ENCODE data around the gene RAPGEF6. TPM values are rescaled to one million over a fixed set of nuclear protein-coding genes. Genes with fewer than 3 reads are reported as not detected.
"Not testable (repeated sequence)": the region's sequence is repeated elsewhere in the genome, so short reads cannot be mapped to it uniquely, and the experiment has no call there.

The RAPGEF6 gene
- total RNA-seq, 2 experiments from 2014 or later, result 34.5 to 37.3 TPM

DNA sequence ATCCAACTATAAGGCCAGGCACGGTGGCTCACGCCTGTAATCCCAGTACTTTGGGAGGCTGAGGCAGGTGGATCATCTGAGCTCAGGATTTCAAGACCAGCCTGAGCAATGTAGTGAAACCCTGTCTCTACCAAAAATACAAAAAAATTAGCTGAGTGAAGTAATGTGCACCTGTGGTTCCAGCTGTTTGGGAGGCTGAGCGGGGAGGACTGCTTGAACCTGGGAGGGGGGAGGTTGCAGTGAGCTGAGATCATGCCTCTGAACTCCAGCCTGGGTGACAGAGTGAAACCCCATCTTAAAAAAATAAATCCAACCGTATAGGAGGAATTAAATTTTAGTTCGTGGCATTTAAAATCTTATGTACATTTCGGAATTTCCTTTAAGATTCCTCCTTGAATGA, 247.8 kb downstream of the RAPGEF6 start:
- CTCF ChIA-PET, result interaction anchor here (0.7 to 1.4 kb wide), 2 partner anchors 73 to 124 kb away, joined by 4 to 5 read pairs; no protein-coding TSS in a partner anchor
- Mint-ChIP-seq H3K36me3 (ENCODE audit: low read depth) (peaks cover 44% of the 10 kb centered on the region), H3K9me3 (no peaks in the 10 kb centered on the region), H3K27me3 (ENCODE audit: low read depth) (no peaks in the 10 kb centered on the region), H3K27ac (peak overlapping the region; percentile 96), H3K4me1 (ENCODE audit: low read depth) (peaks cover 98% of the 10 kb centered on the region), H3K4me3 (no peak overlapping the region)
- intact Hi-C loops (cut with micrococcal nuclease), result loop anchor here (10.0 kb wide), 1 partner anchor 1108 kb away; the partner anchor contains the start of gene IRF1
- no peak for DNase-seq

DNA sequence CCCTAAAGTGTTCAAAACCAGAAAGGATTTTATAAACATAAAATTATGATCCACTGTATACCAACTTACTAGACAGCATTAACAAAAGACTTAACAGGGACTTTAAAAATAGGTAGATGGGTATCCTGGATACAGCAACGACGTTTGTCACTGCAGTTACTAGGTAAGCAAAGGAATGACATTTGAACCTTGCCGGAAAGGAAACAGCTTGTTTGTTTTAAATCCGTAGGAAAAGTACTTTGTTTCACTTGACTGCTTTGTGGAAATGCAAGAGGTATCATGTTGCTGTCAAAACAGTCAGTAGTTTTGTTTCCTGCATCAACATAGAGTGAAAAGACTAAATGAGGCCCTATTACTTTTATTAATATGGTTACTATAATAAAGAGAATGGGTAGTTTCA, 248.2 kb downstream of the RAPGEF6 start:
- intact Hi-C loops (cut with micrococcal nuclease), result loop anchor here (10.0 kb wide), 1 partner anchor 1108 kb away; the partner anchor contains the start of gene IRF1
- Mint-ChIP-seq H3K9me3 (no peaks in the 10 kb centered on the region), H3K4me3 (no peak overlapping the region), H3K27me3 (ENCODE audit: low read depth) (no peaks in the 10 kb centered on the region), H3K4me1 (ENCODE audit: low read depth) (peaks cover 97% of the 10 kb centered on the region), H3K27ac (peak overlapping the region; percentile 96), H3K36me3 (ENCODE audit: low read depth) (peaks cover 40% of the 10 kb centered on the region)
- CTCF ChIA-PET, result interaction anchor here (1.4 kb wide), 1 partner anchor 124 kb away, joined by 5 read pairs; no protein-coding TSS in a partner anchor
- no peak for DNase-seq

DNA sequence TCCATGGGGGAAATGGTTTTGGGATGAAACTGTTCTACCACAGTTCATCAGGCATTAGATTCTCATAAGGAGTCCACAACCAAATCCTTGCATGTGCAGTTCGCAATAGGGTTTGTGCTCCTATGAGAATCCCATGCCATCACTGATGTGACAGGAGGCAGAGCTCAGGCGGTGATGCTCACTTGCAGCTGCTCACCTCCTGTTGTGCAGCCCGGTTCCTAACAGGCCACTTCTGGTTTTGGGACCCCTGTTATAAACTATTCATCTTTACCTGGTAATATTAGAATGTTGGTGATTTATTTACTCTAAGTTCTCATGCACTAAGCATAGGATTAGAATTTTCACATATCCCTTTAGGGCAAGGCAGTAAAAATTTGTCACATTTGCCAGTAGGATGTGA, 248.9 kb downstream of the RAPGEF6 start:
- Mint-ChIP-seq H3K4me3 (no peak overlapping the region), H3K27ac (peak overlapping the region; percentile 96), H3K36me3 (ENCODE audit: low read depth) (peaks cover 37% of the 10 kb centered on the region), H3K27me3 (ENCODE audit: low read depth) (no peaks in the 10 kb centered on the region), H3K4me1 (ENCODE audit: low read depth) (peaks cover 97% of the 10 kb centered on the region), H3K9me3 (no peaks in the 10 kb centered on the region)
- CTCF ChIA-PET, result interaction anchor here (0.9 to 1.9 kb wide), 3 partner anchors 13 to 123 kb away, joined by 4 to 5 read pairs (median 4); no protein-coding TSS in a partner anchor
- intact Hi-C loops (cut with micrococcal nuclease), result loop anchor here (10.0 kb wide), 1 partner anchor 1109 kb away; the partner anchor contains the start of gene IRF1
- DNase-seq, result no peak

DNA sequence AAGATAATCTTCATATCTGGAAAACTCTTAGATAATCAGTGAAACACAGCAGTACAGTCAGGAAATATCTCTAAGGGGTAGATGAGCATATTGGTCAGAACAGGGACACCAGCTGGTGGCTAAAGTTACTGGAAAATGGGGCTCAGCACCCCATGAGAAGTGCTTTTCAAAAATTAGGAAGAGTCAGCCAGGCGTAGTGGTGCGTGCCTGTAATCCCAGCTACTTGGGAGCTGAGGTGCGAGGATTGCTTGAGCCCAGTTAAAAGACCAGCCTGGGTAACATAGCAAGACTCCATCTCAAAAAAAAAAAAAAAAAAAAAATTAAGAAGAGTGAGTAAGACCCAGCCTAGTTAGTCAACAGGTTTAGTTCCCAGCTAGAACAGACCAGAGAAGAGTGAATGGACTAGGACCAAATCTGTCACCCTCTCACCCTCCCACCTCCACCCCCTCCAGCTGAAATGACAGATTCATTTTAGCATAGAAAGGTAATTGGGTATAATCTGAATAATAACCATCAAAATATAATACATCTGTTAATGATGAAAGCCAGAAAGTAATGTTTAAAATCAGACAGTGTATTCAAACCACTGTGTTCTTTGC, 250.3 kb downstream of the RAPGEF6 start:
- Mint-ChIP-seq H3K4me1 (ENCODE audit: low read depth) (peaks cover 95% of the 10 kb centered on the region), H3K4me3 (no peak overlapping the region), H3K27me3 (ENCODE audit: low read depth) (no peaks in the 10 kb centered on the region), H3K27ac (peak overlapping the region; percentile 96), H3K9me3 (no peaks in the 10 kb centered on the region), H3K36me3 (ENCODE audit: low read depth) (peaks cover 30% of the 10 kb centered on the region)
- DNase-seq, result peak; percentile 71
- intact Hi-C loops (cut with micrococcal nuclease), result loop anchor here (10.0 kb wide), 1 partner anchor 1110 kb away; the partner anchor contains the start of gene IRF1
- CTCF ChIA-PET, result interaction anchor here (0.9 to 2.4 kb wide), 5 partner anchors 10 to 120 kb away, joined by 3 to 17 read pairs (median 6); partner anchors contain the start of gene CDC42SE2

DNA sequence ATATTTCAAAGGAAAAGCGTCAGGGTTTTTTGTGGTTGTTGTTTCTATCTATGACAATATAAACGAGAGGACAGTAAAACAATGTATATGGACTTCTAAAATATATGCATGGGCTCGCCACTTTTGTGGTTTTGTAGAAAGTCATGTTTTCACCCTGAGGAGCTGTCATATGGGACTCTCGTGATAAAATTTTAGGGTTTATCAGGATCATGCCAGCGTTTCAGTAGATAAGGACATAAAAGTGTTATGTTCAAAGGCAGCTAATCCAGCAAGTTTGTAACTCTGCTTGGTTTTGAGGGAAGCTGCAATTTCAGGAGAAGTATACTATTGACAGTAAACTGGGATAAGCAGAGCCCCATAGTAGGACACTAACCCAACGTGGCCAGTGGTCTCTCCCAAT, 250.9 kb downstream of the RAPGEF6 start:
- CTCF ChIA-PET, result interaction anchor here (1.2 to 2.4 kb wide), 5 partner anchors 9 to 119 kb away, joined by 3 to 17 read pairs (median 4); partner anchors contain the start of gene CDC42SE2
- Mint-ChIP-seq H3K27ac (peak overlapping the region; percentile 96), H3K4me1 (ENCODE audit: low read depth) (peaks cover 93% of the 10 kb centered on the region), H3K9me3 (no peaks in the 10 kb centered on the region), H3K4me3 (peak overlapping the region; percentile 3), H3K36me3 (ENCODE audit: low read depth) (peaks cover 30% of the 10 kb centered on the region), H3K27me3 (ENCODE audit: low read depth) (no peaks in the 10 kb centered on the region)
- DNase-seq, result no peak
- intact Hi-C loops (cut with micrococcal nuclease), result loop anchor here (10.0 kb wide), 1 partner anchor 1111 kb away; the partner anchor contains the start of gene IRF1

DNA sequence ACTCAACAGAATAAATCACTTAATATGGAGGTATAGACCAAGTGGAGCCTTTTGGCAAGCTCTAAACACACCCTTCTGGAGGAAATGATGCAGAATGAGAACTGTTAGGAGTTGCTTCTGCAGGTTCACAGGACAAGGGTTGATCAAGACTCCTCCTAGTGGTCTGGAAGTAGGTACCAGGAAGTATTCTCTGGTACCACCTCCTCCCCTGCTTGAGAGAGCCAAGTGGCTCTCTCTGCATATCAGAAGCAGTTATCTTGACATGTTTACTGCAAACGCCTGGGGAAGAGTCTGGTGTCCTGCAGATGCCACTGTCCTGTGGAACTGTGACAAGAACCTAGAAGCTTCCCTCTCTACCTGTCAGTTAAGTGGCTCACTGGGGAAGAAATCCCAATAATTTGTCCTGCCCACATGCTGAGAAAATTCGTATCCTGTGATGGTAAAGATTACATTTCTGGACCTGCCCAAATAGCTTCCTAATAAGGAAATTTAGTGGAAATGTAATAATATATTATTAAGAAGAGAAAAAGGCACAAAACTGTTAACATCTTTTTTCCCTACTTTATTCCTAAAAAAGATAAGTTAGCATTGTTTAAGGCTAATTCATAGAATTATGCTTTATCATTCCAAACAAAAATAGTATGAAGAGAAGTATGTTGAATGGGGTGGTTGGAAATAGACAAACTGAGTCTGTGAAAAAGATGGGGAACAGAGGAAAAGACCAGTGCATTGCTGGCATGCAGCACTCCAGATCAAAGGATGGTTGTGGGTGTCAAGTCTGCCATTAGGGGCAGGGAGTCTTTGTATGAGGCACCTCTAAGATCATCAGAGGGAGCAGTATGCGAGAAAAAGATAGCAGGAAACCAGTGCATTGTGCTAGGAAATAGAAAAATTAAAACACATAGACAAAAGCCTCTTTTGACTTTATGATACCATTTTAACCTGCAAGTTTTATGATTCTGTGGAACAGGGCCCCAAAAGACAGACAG, 252.3 kb downstream of the RAPGEF6 start:
- CTCF ChIA-PET, result interaction anchor here (0.6 to 2.4 kb wide), 26 partner anchors 8 to 625 kb away, joined by 3 to 24 read pairs (median 6); partner anchors contain the start of gene CDC42SE2
- intact Hi-C loops (cut with micrococcal nuclease), result loop anchor here (1.0 to 10.0 kb wide), 11 partner anchors 14 to 1112 kb away; partner anchors contain the start of genes HINT1, IRF1 and LYRM7
- DNase-seq, result peak; percentile 61
- peak overlapping the region; percentile 96 for H3K27ac Mint-ChIP-seq
- no peaks in the 10 kb centered on the region for H3K27me3 Mint-ChIP-seq (ENCODE audit: low read depth)
- peaks cover 93% of the 10 kb centered on the region for H3K4me1 Mint-ChIP-seq (ENCODE audit: low read depth)
- H3K4me3 Mint-ChIP-seq, result peak overlapping the region; percentile 57
- H3K9me3 Mint-ChIP-seq, result no peaks in the 10 kb centered on the region
- H3K36me3 Mint-ChIP-seq (ENCODE audit: low read depth), result peaks cover 31% of the 10 kb centered on the region

DNA sequence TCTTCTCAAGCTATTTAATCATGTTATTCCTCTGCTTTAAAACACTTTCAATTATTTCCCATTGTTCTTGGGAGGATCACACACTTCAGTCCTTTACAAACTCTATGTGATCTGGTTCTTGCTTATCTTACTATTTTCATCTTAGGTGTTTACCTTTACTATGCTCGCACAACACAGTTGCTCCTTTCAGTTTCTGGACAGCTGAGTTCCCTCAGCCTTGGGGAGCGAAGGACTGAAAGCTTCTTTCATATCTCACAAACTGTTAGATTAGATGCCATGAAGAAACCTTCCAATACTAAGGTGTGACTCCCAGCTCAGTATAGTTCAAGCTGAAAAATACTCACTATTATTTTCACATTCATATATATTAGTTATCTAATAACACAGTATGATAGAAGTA, 253.3 kb downstream of the RAPGEF6 start:
- Mint-ChIP-seq H3K27me3 (ENCODE audit: low read depth) (no peaks in the 10 kb centered on the region), H3K9me3 (no peaks in the 10 kb centered on the region), H3K36me3 (ENCODE audit: low read depth) (peaks cover 31% of the 10 kb centered on the region), H3K4me3 (peak overlapping the region; percentile 45), H3K4me1 (ENCODE audit: low read depth) (peaks cover 93% of the 10 kb centered on the region), H3K27ac (peak overlapping the region; percentile 96)
- intact Hi-C loops (cut with micrococcal nuclease), result loop anchor here (1.0 to 10.0 kb wide), 9 partner anchors 15 to 1113 kb away; partner anchors contain the start of genes HINT1, IRF1 and LYRM7
- CTCF ChIA-PET, result interaction anchor here (0.6 to 2.1 kb wide), 25 partner anchors 8 to 626 kb away, joined by 3 to 24 read pairs (median 5); partner anchors contain the start of gene CDC42SE2
- no peak for DNase-seq

DNA sequence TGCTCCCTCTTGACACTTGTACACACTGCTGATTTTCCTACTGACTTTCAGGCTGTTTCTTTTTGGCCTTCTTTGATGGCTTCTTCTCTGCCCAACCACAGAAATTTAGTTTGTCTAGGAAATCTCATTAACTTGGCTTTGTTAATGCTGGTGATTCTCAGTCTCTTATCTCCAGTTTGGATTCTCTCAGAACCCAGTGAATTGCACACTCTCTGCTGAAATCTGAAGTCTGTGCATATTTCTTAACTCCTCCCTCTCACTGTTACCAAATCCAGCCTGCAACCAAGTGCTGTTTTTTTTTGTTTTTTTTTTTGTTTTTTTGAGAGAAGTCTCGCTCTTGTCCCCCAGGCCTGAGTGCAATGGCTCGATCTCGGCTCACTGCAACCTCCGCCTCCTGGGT, 254.0 kb downstream of the RAPGEF6 start:
- intact Hi-C loops (cut with micrococcal nuclease), result loop anchor here (10.0 kb wide), 1 partner anchor 1114 kb away; the partner anchor contains the start of gene IRF1
- Mint-ChIP-seq H3K9me3 (no peaks in the 10 kb centered on the region), H3K4me3 (peak overlapping the region; percentile 45), H3K27me3 (ENCODE audit: low read depth) (no peaks in the 10 kb centered on the region), H3K36me3 (ENCODE audit: low read depth) (peaks cover 34% of the 10 kb centered on the region), H3K4me1 (ENCODE audit: low read depth) (peaks cover 91% of the 10 kb centered on the region), H3K27ac (peak overlapping the region; percentile 96)
- DNase-seq, result no peak
- CTCF ChIA-PET, result interaction anchor here (0.6 to 2.1 kb wide), 8 partner anchors 12 to 217 kb away, joined by 4 to 24 read pairs (median 5); partner anchors contain the start of gene CDC42SE2

DNA sequence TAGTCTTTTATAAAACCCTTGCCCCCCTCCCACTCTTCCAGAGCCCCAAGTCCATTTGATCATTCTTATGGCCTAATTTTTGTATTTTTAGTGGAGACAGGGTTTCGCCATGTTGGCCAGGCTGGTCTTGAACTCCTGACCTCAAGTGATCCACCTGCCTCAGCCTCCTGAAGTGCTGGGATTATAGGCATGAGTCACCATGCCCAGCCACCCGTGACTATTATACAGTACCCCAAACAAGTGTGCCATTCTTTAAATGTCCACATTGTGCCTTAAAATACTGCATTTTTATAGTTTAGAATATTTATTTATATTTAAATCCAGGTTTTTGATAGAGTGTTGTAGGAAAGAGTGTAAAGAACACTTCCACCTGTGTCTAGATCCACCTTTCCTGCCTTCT, 254.8 kb downstream of the RAPGEF6 start:
- H3K4me1 Mint-ChIP-seq (ENCODE audit: low read depth), result peaks cover 91% of the 10 kb centered on the region
- CTCF ChIA-PET, result interaction anchor here (2.0 kb wide), 1 partner anchor 11 kb away, joined by 5 read pairs; no protein-coding TSS in a partner anchor
- peak overlapping the region; percentile 54 for H3K4me3 Mint-ChIP-seq
- H3K27me3 Mint-ChIP-seq (ENCODE audit: low read depth); H3K9me3 Mint-ChIP-seq; DNase-seq: not testable (repeated sequence)
- peaks cover 34% of the 10 kb centered on the region for H3K36me3 Mint-ChIP-seq (ENCODE audit: low read depth)
- peak overlapping the region; percentile 96 for H3K27ac Mint-ChIP-seq
- intact Hi-C loops (cut with micrococcal nuclease), result loop anchor here (10.0 kb wide), 1 partner anchor 1115 kb away; the partner anchor contains the start of gene IRF1

DNA sequence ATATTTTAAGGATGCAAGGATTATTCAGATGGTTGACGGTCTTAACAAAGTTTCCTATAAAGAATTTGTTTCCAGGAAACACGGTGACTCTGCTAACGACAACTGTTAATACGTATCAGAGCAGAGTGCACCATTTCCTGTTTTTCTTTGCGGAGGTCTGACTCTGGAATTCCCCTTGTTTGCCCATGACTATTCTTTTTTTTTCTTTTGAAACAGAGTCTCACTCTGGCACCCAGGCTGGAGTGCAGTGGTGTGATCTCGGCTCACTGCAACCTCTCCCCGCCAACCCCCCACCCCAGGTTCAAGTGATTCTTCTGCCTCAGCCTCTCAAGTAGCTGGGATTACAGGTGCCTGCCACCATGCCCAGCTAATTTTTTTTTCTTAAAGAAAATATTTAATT, 255.3 kb downstream of the RAPGEF6 start:
- no peaks in the 10 kb centered on the region for H3K27me3 Mint-ChIP-seq (ENCODE audit: low read depth)
- intact Hi-C loops (cut with micrococcal nuclease), result loop anchor here (1.0 to 10.0 kb wide), 7 partner anchors 10 to 1115 kb away; partner anchors contain the start of genes IRF1 and RAPGEF6
- peak overlapping the region; percentile 96 for H3K27ac Mint-ChIP-seq

More for the DNA sequence above, 255.3 kb downstream of the RAPGEF6 start:
- Mint-ChIP-seq H3K4me1 (ENCODE audit: low read depth) (peaks cover 91% of the 10 kb centered on the region), H3K9me3 (no peaks in the 10 kb centered on the region), H3K4me3 (peak overlapping the region; percentile 55), H3K36me3 (ENCODE audit: low read depth) (peaks cover 31% of the 10 kb centered on the region)
- DNase-seq, result peak; percentile 80
- CTCF ChIA-PET, result interaction anchor here (1.0 to 2.4 kb wide), 4 partner anchors 10 to 115 kb away, joined by 3 to 8 read pairs (median 4); no protein-coding TSS in a partner anchor
